NT2/D1 (cell line): ENCODE data around the gene SCN8A.

Experiments
- YY1 ChIP-seq: IDR thresholded peaks from 2 replicates; pipeline ENCODE4 v1.6.1; 2011; ENCODE audit not compliant: insufficient read length, insufficient read depth
- ZNF274 ChIP-seq: IDR thresholded peaks from 2 replicates; pipeline ENCODE4 v1.6.1; 2011; ENCODE audit warnings: mild to moderate bottlenecking, low read depth, low read length

DNA sequence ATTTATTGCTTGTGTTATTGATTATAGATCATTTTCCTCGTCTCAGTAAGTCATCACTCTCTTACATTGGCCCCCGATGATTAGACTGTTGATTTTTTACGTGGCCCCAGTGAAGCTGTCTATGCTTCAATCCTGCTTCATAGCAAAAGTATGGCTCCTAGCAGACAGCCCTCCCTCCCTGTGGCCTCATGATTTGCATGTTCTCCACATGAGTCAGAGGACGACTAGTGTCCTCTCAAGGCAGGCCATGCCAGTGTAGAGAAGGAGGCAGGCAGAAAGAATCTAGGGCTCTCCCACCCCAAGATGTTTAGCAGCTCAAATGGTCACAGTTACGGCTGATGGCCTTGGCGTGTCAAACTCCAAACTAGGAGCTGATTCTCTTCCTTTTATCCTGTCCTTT is 197.8 kb downstream of the SCN8A start:
- no peak for TF ChIP-seq YY1
- TF ChIP-seq ZNF274 = no peak
